SK-N-DZ (cell line): ENCODE measurements around the gene SIX2. TPM values are rescaled to one million over a fixed set of nuclear protein-coding genes. Genes with fewer than 3 reads are reported as not detected.
A peak's percentile ranks its signal among the peaks of the same experiment; 100 is the strongest.
"Not testable (repeated sequence)": the region's sequence is repeated elsewhere in the genome, so short reads cannot be mapped to it uniquely, and the experiment has no call there.

Experiments used
- DNase-seq: peaks from one replicate; pipeline ENCODE4 v3.0.0-alpha.2; 2015; ENCODE audit warnings: low spot score
- polyA plus RNA-seq, 2 experiments: library from polyadenylated mRNA; depleted of rRNA; stranded (reverse); fragments of >200 nt; gene quantifications; 2 replicates each; pipeline ENCODE4 v1.2.3, GENCODE V29; 2014

SIX2 gene
- 24.4 and 30.2 TPM in 2 replicates for polyA plus RNA-seq (2014; cell fraction: cytosol; rRNA removed)
- polyA plus RNA-seq (2014; cell fraction: nucleus; rRNA removed) = 15.2 and 18.0 TPM in 2 replicates

GRCh38 chr2:45009303-45009927 lies at the start of gene SIX2:
TSS of gene SIX2 (minus strand) at chr2:45009452. CDS start at chr2:45009110, 342 bp downstream.
- peak; percentile 98 for DNase-seq

- DNase-seq = peak; percentile 93
Measured at GRCh38 chr2:45055162-45055605, 45.9 kb upstream of the SIX2 start.

GRCh38 chr2:45053966-45054365 lies 44.7 kb upstream of the SIX2 start:
- no peak for DNase-seq

DNA sequence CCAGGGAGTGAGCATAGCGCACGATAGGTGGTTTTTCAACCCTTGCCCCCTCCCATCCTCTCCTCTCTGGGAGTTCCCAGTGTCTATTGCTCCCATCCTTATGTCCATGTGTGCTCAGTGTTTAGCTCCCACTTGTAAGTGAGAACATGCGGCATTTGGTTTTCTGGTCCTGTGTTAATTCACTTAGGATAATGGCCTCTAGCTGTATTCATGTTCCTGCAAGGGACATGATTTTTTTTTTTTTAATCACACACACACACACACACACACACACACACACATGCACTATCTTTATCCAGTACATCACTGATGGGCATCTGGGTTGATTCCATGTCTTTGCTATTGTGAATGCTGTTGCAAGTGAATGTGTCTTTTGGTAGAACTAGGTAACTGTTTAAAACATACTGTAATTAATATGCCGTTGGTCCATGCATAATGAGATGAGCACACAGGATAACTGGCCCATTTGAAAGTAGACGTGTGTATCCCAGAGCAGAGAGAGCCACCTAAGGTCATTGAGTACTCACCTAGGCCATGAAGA lies 43.2 kb upstream of the SIX2 start:
- no peak for DNase-seq

DNA sequence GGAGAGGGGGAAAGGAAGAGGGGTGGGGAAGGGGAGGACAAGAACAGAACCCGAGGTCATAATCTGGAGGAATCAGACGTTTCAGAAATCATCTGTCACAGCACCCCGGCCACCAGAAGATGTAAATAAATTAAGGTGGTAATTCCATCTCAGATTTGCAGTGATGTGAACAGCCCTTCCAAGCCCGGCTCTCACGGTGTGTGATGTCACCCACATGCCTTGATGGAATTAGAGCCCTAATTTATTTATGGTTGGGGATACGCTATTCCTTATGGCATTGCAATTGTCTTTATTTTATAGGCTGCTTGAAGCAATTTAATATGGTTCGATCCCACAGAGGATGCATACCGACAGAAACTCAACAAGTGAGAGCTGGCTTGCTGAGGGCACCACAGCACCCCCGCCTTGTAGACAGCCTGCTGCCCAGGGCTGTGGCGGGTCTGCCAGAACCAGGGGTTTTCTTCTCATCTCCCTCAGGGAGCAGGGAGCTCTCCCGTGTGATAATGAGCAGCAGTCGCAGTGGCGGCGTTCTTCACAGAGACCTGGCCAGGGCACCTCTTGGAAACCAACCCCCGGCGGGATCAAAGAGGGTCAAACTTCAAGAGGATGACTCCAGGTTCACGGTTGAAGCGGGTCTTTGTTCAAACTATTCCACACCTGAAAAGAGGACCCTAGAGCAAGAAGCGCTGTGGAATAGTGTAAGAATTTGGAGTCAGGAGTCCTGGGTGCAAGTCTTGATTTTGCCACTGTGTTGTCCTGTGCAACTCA lies 40.5 kb upstream of the SIX2 start:
- DNase-seq = peak; percentile 60

DNA sequence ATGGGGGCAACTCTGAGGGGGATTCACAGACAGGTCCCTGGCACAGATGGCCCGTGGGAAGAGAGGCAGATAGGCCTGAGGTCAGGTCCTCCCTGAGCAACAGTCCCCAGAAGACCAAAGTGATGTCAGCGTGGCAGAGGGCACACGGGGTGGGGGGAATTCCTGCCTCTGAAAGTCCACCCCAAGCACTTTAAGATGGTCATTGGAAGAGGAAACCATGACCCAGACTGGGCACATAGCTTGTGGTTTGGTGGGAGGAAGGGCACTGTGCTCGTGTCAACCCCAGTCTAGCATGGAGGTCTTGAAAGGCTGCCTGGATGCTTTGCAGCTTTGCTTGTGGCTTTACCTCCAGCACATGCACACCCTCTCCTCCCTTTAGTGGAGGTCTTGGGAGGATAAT lies 38.0 kb upstream of the SIX2 start:
- no peak for DNase-seq

DNA sequence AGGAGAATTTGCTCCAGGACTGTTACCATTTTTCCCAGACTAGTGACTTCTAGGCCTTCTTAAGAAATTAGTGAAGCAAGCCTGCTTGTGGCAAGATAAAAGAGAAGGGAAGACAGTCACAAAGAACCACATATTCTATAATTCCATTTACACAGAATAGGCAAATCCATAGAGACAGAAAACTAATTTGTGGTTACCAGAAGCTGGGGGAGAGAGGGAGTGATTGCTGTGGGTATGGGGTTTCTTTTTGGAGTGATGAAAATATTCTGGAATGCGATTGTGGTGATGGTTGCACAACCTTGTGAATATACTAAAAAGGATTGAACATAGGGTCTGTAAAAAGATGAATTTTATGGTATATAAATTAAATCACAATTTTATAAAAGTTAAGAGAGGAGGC lies 37.5 kb upstream of the SIX2 start:
- no peak for DNase-seq

- no peak for DNase-seq
Measured at GRCh38 chr2:45045706-45046105, 36.5 kb upstream of the SIX2 start.

DNA sequence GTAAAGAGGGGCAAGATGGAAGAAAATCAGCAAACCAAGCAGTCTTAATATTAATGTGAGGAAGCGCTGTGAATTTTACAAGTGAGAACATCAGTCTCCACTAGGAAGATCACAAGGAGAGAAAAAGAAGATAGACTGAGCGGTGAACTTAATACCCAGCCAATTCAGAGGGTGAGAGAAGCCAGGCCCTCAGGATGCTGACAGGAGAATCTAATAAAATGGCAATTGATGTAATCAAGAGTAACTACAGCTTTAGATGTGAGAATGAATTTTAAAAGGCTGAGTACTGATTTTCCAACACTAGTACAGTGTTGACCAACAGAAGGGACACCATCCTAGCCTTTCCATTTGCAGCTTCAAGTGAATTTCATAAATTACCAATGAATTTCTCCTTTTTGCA lies 35.7 kb upstream of the SIX2 start:
- peak; percentile 71 for DNase-seq

DNA sequence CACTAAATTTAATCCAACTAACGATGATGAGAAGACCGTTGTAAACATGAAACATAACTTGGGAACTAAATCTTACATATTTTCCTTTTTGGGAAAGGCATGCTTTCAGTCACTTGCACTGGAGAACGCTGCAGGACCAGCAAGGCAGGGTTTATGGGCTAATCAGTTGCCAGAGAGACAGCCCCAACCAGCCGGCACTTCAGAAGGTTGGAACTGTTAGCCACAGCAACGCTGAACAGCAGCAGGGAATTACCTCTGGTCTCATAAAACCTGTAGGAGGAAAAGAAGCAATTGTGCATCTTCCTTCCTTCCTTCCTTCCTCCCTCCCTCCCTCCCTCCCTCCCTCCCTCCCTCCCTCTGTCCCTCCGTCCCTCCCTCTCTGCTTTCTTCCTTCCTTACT lies 33.9 kb upstream of the SIX2 start:
- DNase-seq = no peak

- no peak for DNase-seq
Measured at GRCh38 chr2:45042401-45042800, 33.1 kb upstream of the SIX2 start.

DNA sequence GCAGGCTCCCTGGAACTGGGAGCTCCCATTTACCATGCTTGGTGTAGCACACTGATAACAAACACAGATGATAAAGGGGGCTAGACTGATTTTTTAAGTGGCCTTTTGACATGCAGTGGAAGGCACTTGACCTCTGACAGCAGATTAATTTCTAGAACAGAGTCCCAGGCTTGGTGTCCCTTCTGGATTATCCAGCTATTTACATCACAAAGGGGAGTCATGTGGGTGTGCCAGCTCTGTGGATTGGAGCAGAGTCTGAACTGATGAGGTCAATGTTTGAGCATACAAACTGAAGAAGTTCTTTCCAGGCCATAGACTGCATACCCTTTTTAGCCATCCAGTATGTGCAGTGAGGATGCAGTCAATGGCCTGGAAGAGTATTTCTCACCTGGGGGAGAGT lies 31.5 kb upstream of the SIX2 start:
- no peak for DNase-seq

GRCh38 chr2:45039804-45040203 lies 30.6 kb upstream of the SIX2 start:
- DNase-seq = not testable (repeated sequence)

DNA sequence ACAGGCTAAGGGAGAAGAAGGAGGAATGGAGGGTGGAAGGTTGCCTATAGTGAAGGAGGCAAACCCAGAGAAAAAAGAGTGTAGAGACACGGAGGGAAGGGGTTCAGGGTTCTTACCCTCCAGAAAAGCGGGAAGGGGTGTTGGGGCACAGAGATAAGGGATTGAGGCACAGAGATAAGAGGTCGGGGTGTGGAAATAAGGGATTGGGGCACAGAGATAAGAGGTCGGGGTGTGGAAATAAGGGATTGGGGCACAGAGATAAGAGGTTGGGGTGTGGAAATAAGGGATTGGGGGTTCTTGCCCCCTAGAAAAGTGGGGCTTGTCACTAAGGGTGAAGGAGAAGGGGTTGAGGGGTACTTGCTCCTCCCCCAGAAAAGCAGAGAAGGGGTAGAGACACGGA lies 29.6 kb upstream of the SIX2 start:
- not testable (repeated sequence) for DNase-seq

- no peak for DNase-seq
Measured at GRCh38 chr2:45033302-45033701, 24.1 kb upstream of the SIX2 start.

DNA sequence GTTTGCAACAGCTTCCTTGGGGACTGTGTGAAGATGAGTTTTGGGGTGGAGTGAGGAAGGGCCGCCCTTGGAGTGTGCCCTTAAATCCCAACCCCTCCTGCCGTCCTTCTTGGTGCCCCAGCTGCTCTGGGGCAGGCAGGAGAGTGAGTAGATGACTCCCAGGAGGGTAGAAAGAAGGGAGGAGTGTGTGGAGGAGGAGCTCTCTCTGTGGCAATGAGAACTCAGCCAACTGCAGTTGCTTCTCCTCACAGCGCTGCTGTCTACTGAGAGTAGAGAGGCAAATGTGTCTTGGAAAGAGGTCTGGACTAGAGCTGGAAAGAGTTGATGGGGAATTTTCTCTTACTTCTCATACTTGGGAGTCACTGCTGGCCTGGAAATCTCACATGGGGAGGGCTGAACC lies 21.8 kb upstream of the SIX2 start:
- DNase-seq = no peak

DNA sequence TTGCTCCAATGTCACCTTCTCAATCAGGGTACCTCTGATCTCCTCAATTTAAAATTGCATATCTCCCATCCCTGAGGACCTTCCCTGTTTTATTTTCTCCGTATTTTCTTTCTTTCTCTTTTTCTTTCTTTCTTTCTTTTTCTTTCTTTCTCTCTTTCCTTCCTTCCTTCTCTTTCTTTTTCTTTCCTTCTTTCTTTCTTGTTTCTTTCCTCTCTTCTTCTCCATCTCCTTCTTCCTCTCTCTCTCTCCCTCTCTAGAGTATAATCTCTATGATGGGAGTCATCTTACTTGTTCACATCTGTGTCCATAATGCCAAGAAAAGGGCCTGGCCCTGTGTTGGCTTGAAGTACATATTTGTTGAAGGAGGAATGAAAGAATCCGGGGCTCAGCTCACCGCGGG lies 21.3 kb upstream of the SIX2 start:
- no peak for DNase-seq

DNA sequence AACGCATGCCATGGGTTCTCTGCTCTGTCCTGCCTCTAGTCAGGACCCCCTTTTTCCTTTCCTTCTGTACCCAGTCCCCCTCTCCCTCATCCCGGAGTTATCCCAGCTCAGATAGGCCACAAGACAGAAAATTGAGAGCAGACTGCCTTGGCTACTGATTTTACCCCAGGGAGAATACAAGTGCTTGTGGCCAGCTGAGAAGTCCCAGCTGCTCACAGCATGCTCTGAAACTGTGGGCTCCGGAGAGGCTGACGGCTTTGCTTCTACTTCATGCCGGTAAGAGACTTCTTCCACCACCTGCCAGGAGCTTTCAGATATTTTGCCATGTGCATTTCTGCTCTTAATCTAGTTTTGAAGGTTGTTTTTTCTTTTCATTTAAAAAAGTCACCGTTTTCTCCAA lies 20.0 kb upstream of the SIX2 start:
- no peak for DNase-seq

GRCh38 chr2:45028276-45028675 lies 19.0 kb upstream of the SIX2 start:
- no peak for DNase-seq

- no peak for DNase-seq
Measured at GRCh38 chr2:45026924-45027450, 17.7 kb upstream of the SIX2 start.

GRCh38 chr2:45024600-45025291 lies 15.5 kb upstream of the SIX2 start:
- DNase-seq = no peak

DNA sequence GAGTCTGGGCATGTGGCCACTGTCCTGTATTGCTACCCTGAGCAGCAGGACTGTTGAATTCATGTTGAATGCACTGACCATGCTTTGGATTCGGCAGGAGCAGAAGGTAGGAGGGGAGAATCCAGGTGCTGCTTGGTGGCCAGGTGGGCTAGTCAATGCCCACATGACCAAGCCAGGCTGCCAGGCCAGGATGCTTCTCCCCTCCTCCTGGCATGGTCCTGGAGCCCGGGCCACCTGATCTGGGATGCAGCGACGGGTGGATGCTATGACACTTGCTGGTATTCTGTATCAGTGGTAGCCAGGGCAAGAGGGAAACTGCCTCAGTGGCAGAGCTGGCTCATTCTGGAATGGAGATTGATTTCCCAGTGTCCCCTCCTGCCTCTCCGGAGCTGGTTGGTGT lies 14.8 kb upstream of the SIX2 start:
- no peak for DNase-seq
